GM12878 (cell line): ENCODE data around the gene BAZ2B. TPM values are rescaled to one million over a fixed set of nuclear protein-coding genes. Genes with fewer than 3 reads are reported as not detected.

Experiments used
- ASH2L ChIP-seq: fragments of 300-600, 200-600 bp; sonication (generic); IDR thresholded peaks from 2 replicates; pipeline ENCODE4 v1.6.1; 2017; ENCODE audit warnings: low read depth, mild to moderate bottlenecking, borderline replicate concordance
- BCL3 ChIP-seq: IDR thresholded peaks from 2 replicates; pipeline ENCODE4 v1.6.1; 2011; ENCODE audit warnings: borderline replicate concordance, low read depth, mild to moderate bottlenecking, moderate library complexity, low read length; ENCODE audit not compliant: insufficient read depth, poor library complexity, severe bottlenecking
- CEBPZ ChIP-seq: fragments of 150-350 bp; IDR thresholded peaks from 2 replicates; pipeline ENCODE4 v1.6.1; 2016; ENCODE audit warnings: low read depth, low read length
- ELK1 ChIP-seq: IDR thresholded peaks from 2 replicates; pipeline ENCODE4 v1.6.1; 2012; ENCODE audit warnings: low read depth, low read length, improper control_type of control experiment
- IKZF2 ChIP-seq, 2 experiments: fragments of 450-650 bp; IDR thresholded peaks; 2 replicates each; pipeline ENCODE4 v1.6.1; 2017; ENCODE audit warnings: mild to moderate bottlenecking in 2 of 2, moderate library complexity in 2 of 2
- PBX3 ChIP-seq: IDR thresholded peaks from 2 replicates; pipeline ENCODE4 v1.6.1; 2011; ENCODE audit warnings: mild to moderate bottlenecking, low read depth, low read length, moderate library complexity; ENCODE audit not compliant: insufficient replicate concordance
- SUPT20H ChIP-seq: IDR thresholded peaks from 2 replicates; pipeline ENCODE4 v1.6.1; 2011; ENCODE audit warnings: low read depth, mild to moderate bottlenecking, low read length, moderate library complexity, borderline replicate concordance; ENCODE audit not compliant: control insufficient read depth
- polyA plus RNA-seq, 11 experiments: library from polyadenylated mRNA; depleted of rRNA in 4 of 11; unstranded in 6 of 11; stranded (reverse) in 5 of 11; fragments of >200 nt; fragmentation: Nextera tagmentation in 4 of 11; fragmentation: Illumina TruSeq in 1 of 11; extraction: Ambion mirVana in 4 of 11; extraction: Trizol in 1 of 11; gene quantifications; 1 replicate in 1 of 11; 2 replicates in 10 of 11; pipeline versions ENCODE4 v1.2.1 to v1.2.3, GENCODE V29; 2011 to 2016; ENCODE audit warnings: inconsistent platforms in 2 of 11, missing spikeins in 2 of 11, low read depth in 1 of 11
- total RNA-seq, 4 experiments: library from RNA; depleted of rRNA in 3 of 4; stranded (reverse); fragments of >200 nt in 3 of 4; fragmentation: Illumina TruSeq in 1 of 4; extraction: Trizol in 1 of 4; gene quantifications; 2 replicates each; pipeline versions ENCODE4 v1.2.1 to v1.2.3, GENCODE V29; 2013 to 2021

BAZ2B gene
- total and polyA plus RNA-seq, 10 of the 15 experiments (the other 5 are each of a cell fraction or from before 2014, with no cell fraction given), result 8.8 to 49.7 (median 24.7) TPM

- TF ChIP-seq ELK1 (no peak), CEBPZ (no peak), SUPT20H (no peak), IKZF2 (IDR thresholded peaks at IDR 0.05) (no peak), BCL3 (no peak), PBX3 (no peak), ASH2L (no peak)
Observed at GRCh38 chr2:159623436-159623835, 7.1 kb upstream of the BAZ2B start (continued).
